Brain microvascular endothelial cell (primary cell): ENCODE results near the gene MAPRE2.

Experiments used
- DNase-seq: peaks from one replicate; pipeline ENCODE4 v3.0.0-alpha.2; 2020
- H3K27ac ChIP-seq: fragments of 250-450 bp; sonication (Bioruptor Pico); 2 replicates; pipeline ENCODE4 v1.5.1; 2020; ENCODE audit warnings: mild to moderate bottlenecking, moderate library complexity
- H3K27me3 ChIP-seq: fragments of 250-450 bp; sonication (Bioruptor Pico); replicated peaks from 2 replicates; pipeline ENCODE4 v1.5.1; 2020; ENCODE audit warnings: mild to moderate bottlenecking
- H3K36me3 ChIP-seq: fragments of 250-450 bp; sonication (Bioruptor Pico); replicated peaks from 2 replicates; pipeline ENCODE4 v1.5.1; 2020; ENCODE audit warnings: mild to moderate bottlenecking
- H3K4me3 ChIP-seq: 2 replicates; pipeline ENCODE4 v1.5.1; 2011; ENCODE audit warnings: low read depth, mild to moderate bottlenecking, control low read depth, low read length, moderate library complexity
- CTCF ChIP-seq: IDR thresholded peaks from 2 replicates; pipeline ENCODE4 v1.5.1; 2011; ENCODE audit warnings: low read depth, mild to moderate bottlenecking, moderate library complexity, low read length, control low read depth, inconsistent platforms; ENCODE audit errors: missing control alignments
- in situ Hi-C: cut with HindIII; loops from 2 replicates; pipeline ENCODE4 v1.10.0; 2017; ENCODE audit warnings: low sequenced_read_pairs, low pct_ligation_motif_present

Gene MAPRE2

GRCh38 chr18:35097195-35097594, 56.0 kb downstream of the MAPRE2 start:
- in situ Hi-C loops = no loop called here
- DNase-seq = no peak
- Histone ChIP-seq H3K36me3 (no peaks in the 10 kb centered on the region), H3K4me3 (no peak overlapping the region), H3K27ac (no peak overlapping the region), H3K27me3 (no peaks in the 10 kb centered on the region)
- TF ChIP-seq CTCF = no peak

GRCh38 chr18:35097763-35098162, 56.5 kb downstream of the MAPRE2 start:
- no peak for TF ChIP-seq CTCF
- no peak for DNase-seq
- Histone ChIP-seq H3K36me3 (no peaks in the 10 kb centered on the region), H3K27ac (no peak overlapping the region), H3K27me3 (no peaks in the 10 kb centered on the region), H3K4me3 (no peak overlapping the region)
- in situ Hi-C loops = no loop called here

GRCh38 chr18:35099911-35100310, 58.7 kb downstream of the MAPRE2 start:
- Histone ChIP-seq H3K36me3 (no peaks in the 10 kb centered on the region), H3K27me3 (no peaks in the 10 kb centered on the region), H3K4me3 (no peak overlapping the region), H3K27ac (no peak overlapping the region)
- in situ Hi-C loops = no loop called here
- no peak for TF ChIP-seq CTCF
- DNase-seq = peak; percentile 42

GRCh38 chr18:35104391-35105051, 63.3 kb downstream of the MAPRE2 start:
- no peak overlapping the region for H3K4me3 ChIP-seq
- no peak for TF ChIP-seq CTCF
- in situ Hi-C loops = no loop called here

GRCh38 chr18:35106013-35106844, 65.0 kb downstream of the MAPRE2 start:
- Histone ChIP-seq H3K4me3 (no peak overlapping the region), H3K27ac (no peak overlapping the region), H3K36me3 (no peaks in the 10 kb centered on the region), H3K27me3 (no peaks in the 10 kb centered on the region)
- no peak for DNase-seq
- in situ Hi-C loops = no loop called here
- TF ChIP-seq CTCF = no peak

More at GRCh38 chr18:35104391-35105051, 63.3 kb downstream of the MAPRE2 start:
- no peak overlapping the region for H3K27ac ChIP-seq
- no peaks in the 10 kb centered on the region for H3K27me3 ChIP-seq
- no peak for DNase-seq
- H3K36me3 ChIP-seq = no peaks in the 10 kb centered on the region

GRCh38 chr18:35106845-35107148, 65.6 kb downstream of the MAPRE2 start:
- DNase-seq = no peak
- Histone ChIP-seq H3K27me3 (no peaks in the 10 kb centered on the region), H3K4me3 (no peak overlapping the region), H3K27ac (no peak overlapping the region), H3K36me3 (no peaks in the 10 kb centered on the region)
- TF ChIP-seq CTCF = no peak
- in situ Hi-C loops = no loop called here
